Loucy (cell line): Measurements from ENCODE around the gene PPM1M.

Source experiments
- CTCF ChIP-seq: fragments of 200-600 bp; sonication (generic); conservative IDR thresholded peaks from 2 replicates; pipeline ENCODE4 v1.5.1; 2014; ENCODE audit warnings: mild to moderate bottlenecking, antibody characterized with exemption, low read length
- EZH2phosphoT487 ChIP-seq: fragments of 200-600 bp; IDR thresholded peaks from 2 replicates; pipeline ENCODE4 v1.6.1; 2018; ENCODE audit warnings: antibody characterized with exemption, mild to moderate bottlenecking, moderate library complexity, borderline replicate concordance

DNA sequence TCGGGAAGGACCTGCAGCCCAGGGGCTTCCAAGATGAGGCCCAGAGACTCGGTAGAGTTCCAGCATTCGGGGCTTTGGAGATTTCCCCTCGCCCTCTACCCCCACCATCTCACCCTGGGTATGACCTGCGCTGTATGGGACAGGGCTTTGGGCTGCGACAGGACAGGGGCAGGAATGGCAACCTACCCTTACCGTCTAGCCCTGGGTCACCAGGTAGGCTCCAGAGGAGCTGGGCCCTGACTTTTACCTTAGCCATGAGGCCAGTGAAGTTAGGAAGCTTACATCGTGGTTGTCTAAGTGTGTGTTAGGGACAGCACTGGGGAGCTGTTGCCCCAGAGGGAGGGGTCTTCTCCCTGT, 683 bp downstream of the PPM1M start:
- TF ChIP-seq CTCF (no peak), EZH2phosphoT487 (no peak)
